ENCODE data around the gene PAM.
"Not testable (repeated sequence)": the region's sequence is repeated elsewhere in the genome, so short reads cannot be mapped to it uniquely, and the experiment has no call there.

- TF ChIP-seq POLR2AphosphoS5 (IDR thresholded peaks at IDR 0.05; ENCODE audit: low read depth, low read length); CTCF (IDR thresholded peaks at IDR 0.05); TCF7L2 (IDR thresholded peaks at IDR 0.05; ENCODE audit: low read depth, low read length); REST (IDR thresholded peaks at IDR 0.05; ENCODE audit: insufficient read depth in 1 of 2, low read depth in 2 of 2, low read length in 1 of 2): not testable (repeated sequence)
Measured at GRCh38 chr5:103073500-103073899, 318.4 kb downstream of the PAM start.

Measured in Panc1 (cell line).